ENCODE measurements around the gene CIZ1. TPM values are rescaled to one million over a fixed set of nuclear protein-coding genes. Genes with fewer than 3 reads are reported as not detected.
A peak's percentile ranks its signal among the peaks of the same experiment; 100 is the strongest.

CIZ1 gene
- total RNA-seq, 4 donors from 2014 or later: 86.7 to 136 (median 115) TPM

- WGBS: 81% methylated on average over 3 of the region's 4 CpGs
These were observed 24.2 kb downstream of the CIZ1 start for GRCh38 chr9:128167209-128167608.

DNA sequence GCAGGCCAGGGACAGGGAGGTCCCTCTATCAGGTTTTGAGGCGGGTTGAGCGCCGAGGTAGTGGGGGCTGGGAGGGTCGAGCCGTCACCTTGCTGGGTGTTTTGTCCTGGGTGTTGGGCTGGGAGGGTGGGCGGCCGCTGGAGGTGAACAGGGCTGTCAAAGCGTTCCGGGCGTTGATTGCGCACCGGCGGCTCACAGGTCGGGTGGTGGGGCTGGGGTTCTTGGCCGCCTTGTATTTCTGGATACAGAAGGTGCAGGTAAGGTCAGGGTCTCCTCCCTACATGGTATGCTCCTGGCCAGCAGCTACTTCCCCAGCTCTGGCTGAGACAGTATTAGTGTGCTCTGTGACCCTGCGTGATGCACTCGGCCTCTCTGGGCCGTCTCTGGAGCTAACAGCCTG lies 25.2 kb downstream of the CIZ1 start:
- 86% methylated on average over 9 of the region's 18 CpGs for WGBS

More at GRCh38 chr9:128167209-128167608, 24.2 kb downstream of the CIZ1 start:
- Histone ChIP-seq H3K9me3 (no peaks in the 10 kb centered on the region), H3K4me3 (no peak overlapping the region), H3K36me3 (peaks cover 76% of the 10 kb centered on the region), H3K27me3 (no peaks in the 10 kb centered on the region), H3K4me1 (peaks cover 6% of the 10 kb centered on the region), H3K27ac (no peak overlapping the region)
- no peak for DNase-seq (ENCODE audit: low spot score in 2 of 2)
- TF ChIP-seq, protein P1, sequence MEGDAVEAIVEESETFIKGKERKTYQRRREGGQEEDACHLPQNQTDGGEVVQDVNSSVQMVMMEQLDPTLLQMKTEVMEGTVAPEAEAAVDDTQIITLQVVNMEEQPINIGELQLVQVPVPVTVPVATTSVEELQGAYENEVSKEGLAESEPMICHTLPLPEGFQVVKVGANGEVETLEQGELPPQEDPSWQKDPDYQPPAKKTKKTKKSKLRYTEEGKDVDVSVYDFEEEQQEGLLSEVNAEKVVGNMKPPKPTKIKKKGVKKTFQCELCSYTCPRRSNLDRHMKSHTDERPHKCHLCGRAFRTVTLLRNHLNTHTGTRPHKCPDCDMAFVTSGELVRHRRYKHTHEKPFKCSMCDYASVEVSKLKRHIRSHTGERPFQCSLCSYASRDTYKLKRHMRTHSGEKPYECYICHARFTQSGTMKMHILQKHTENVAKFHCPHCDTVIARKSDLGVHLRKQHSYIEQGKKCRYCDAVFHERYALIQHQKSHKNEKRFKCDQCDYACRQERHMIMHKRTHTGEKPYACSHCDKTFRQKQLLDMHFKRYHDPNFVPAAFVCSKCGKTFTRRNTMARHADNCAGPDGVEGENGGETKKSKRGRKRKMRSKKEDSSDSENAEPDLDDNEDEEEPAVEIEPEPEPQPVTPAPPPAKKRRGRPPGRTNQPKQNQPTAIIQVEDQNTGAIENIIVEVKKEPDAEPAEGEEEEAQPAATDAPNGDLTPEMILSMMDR (IDR thresholded peaks at IDR 0.05): no peak
- TF ChIP-seq POLR2A (IDR thresholded peaks at IDR 0.05) (no peak), EP300 (IDR thresholded peaks at IDR 0.05) (no peak), POLR2AphosphoS5 (IDR thresholded peaks at IDR 0.05) (no peak)

GRCh38 chr9:128164307-128164885 lies 27.0 kb downstream of the CIZ1 start:
- peaks cover 56% of the 10 kb centered on the region for H3K36me3 ChIP-seq
- 66% methylated on average over 11 of the region's 14 CpGs for WGBS
- H3K9me3 ChIP-seq: no peaks in the 10 kb centered on the region
- no peak overlapping the region for H3K4me3 ChIP-seq
- no peak overlapping the region for H3K27ac ChIP-seq
- no peaks in the 10 kb centered on the region for H3K27me3 ChIP-seq
- DNase-seq (ENCODE audit: low spot score in 2 of 2): peak in 1 of 2 donors; percentile 60
- no peak for TF ChIP-seq POLR2AphosphoS5 (IDR thresholded peaks at IDR 0.05)
- no peak for TF ChIP-seq POLR2A (IDR thresholded peaks at IDR 0.05)
- no peak for TF ChIP-seq EP300 (IDR thresholded peaks at IDR 0.05)
- TF ChIP-seq, protein P1 (IDR thresholded peaks at IDR 0.05): no peak
- peaks cover 24% of the 10 kb centered on the region for H3K4me1 ChIP-seq

More for the DNA sequence above, 25.2 kb downstream of the CIZ1 start:
- Histone ChIP-seq H3K36me3 (peaks cover 73% of the 10 kb centered on the region), H3K9me3 (no peaks in the 10 kb centered on the region), H3K4me3 (no peak overlapping the region), H3K4me1 (peaks cover 9% of the 10 kb centered on the region), H3K27me3 (no peaks in the 10 kb centered on the region), H3K27ac (no peak overlapping the region)
- DNase-seq (ENCODE audit: low spot score in 2 of 2): no peak
- TF ChIP-seq EP300 (IDR thresholded peaks at IDR 0.05): no peak
- TF ChIP-seq POLR2A (IDR thresholded peaks at IDR 0.05): no peak
- TF ChIP-seq, protein P1 (IDR thresholded peaks at IDR 0.05): no peak

DNA sequence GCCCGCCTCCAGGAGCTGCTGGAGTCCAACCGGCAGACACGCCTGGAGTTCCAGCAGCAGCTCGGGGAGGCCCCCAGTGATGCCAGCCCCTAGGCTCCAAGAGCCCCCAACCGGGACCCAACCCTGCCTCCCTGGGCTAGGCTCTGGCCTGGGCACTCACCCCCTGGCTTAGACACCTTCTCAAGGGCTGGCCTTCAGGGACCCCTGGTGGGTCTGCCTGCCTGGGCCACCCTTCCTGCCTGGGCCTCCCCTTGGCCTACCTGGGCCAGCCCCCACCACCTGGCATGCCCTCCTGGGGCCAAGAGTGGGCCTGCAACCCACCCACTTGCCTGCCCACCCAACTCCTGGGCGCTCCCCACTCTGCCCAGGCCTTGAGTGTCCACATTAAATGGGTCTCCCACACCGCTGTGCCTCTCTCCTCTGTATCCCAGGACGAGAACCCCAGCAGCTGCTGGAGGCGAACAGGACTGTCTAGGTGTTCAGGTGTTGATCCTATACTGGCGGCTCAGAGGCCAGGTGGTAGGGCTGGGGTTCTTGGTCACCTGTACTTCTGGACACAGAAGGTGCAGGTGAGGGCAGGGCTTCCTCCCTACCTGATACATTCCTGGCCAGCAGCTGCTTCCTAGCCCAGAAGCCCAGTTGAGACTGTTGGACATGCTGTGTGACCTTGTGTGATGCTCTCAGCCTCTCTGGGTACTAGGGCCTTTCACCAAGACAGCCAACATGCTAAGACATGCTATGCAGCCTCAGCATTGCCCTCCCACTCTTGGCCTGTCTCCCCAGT lies 27.7 kb downstream of the CIZ1 start:
- TF ChIP-seq EP300 (IDR thresholded peaks at IDR 0.05): no peak
- TF ChIP-seq POLR2A (IDR thresholded peaks at IDR 0.05): no peak
- TF ChIP-seq, protein P1 (IDR thresholded peaks at IDR 0.05): no peak
- no peak for TF ChIP-seq POLR2AphosphoS5 (IDR thresholded peaks at IDR 0.05)
- H3K4me1 ChIP-seq: peaks cover 28% of the 10 kb centered on the region
- DNase-seq (ENCODE audit: low spot score in 2 of 2): peak in 1 of 2 donors; percentile 64
- WGBS: 88% methylated on average over 6 of the region's 10 CpGs
- H3K27ac ChIP-seq: no peak overlapping the region
- H3K9me3 ChIP-seq: no peaks in the 10 kb centered on the region
- H3K27me3 ChIP-seq: no peaks in the 10 kb centered on the region
- H3K36me3 ChIP-seq: peaks cover 49% of the 10 kb centered on the region
- H3K4me3 ChIP-seq: no peak overlapping the region

- no peak overlapping the region for H3K4me3 ChIP-seq
- H3K27me3 ChIP-seq: no peaks in the 10 kb centered on the region
- DNase-seq (ENCODE audit: low spot score in 2 of 2): no peak
- H3K9me3 ChIP-seq: no peaks in the 10 kb centered on the region
- H3K27ac ChIP-seq: no peak overlapping the region
- TF ChIP-seq EP300 (IDR thresholded peaks at IDR 0.05) (no peak), POLR2AphosphoS5 (IDR thresholded peaks at IDR 0.05) (no peak), POLR2A (IDR thresholded peaks at IDR 0.05) (no peak)
- TF ChIP-seq, protein P1 (IDR thresholded peaks at IDR 0.05): no peak
- H3K36me3 ChIP-seq: peaks cover 43% of the 10 kb centered on the region
- 87% methylated on average over 6 of the region's 6 CpGs for WGBS
- peaks cover 28% of the 10 kb centered on the region for H3K4me1 ChIP-seq
These were observed 28.3 kb downstream of the CIZ1 start for GRCh38 chr9:128163027-128163515.

Measured in suprapubic skin (tissue), 4 donors.